ENCODE measurements around the gene BTD. TPM values are rescaled to one million over a fixed set of nuclear protein-coding genes. Genes with fewer than 3 reads are reported as not detected.
A peak's percentile ranks its signal among the peaks of the same experiment; 100 is the strongest.

Gene BTD
- total and polyA plus RNA-seq, 12 donors, result 9.9 to 148 (median 58.3) TPM

DNA sequence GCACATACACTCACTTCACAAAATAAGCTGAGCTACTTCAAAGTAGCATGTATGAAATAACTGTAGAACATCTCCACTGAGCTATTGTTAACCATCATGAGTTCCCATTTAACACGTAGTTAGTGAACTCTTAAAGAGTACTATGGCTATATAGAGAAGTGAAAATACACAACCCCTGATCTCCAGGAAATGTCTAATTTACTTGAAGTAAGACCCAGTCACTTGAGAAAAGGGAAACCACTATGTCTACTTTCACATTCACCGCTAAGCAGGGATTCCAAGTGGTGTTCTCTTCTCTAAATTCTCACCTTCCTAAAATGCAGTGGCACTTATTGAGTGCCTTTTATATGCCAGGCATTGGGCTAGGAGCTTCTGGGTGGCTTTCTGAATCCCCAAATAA, 45.0 kb upstream of the BTD start:
- TF ChIP-seq, protein P1, sequence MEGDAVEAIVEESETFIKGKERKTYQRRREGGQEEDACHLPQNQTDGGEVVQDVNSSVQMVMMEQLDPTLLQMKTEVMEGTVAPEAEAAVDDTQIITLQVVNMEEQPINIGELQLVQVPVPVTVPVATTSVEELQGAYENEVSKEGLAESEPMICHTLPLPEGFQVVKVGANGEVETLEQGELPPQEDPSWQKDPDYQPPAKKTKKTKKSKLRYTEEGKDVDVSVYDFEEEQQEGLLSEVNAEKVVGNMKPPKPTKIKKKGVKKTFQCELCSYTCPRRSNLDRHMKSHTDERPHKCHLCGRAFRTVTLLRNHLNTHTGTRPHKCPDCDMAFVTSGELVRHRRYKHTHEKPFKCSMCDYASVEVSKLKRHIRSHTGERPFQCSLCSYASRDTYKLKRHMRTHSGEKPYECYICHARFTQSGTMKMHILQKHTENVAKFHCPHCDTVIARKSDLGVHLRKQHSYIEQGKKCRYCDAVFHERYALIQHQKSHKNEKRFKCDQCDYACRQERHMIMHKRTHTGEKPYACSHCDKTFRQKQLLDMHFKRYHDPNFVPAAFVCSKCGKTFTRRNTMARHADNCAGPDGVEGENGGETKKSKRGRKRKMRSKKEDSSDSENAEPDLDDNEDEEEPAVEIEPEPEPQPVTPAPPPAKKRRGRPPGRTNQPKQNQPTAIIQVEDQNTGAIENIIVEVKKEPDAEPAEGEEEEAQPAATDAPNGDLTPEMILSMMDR (IDR thresholded peaks at IDR 0.05), result no peak
- TF ChIP-seq POLR2A (IDR thresholded peaks at IDR 0.05), result no peak
- DNase-seq, result no peak
- H3K9me3 ChIP-seq (replicated peaks in 1 of 3), result no peaks in the 10 kb centered on the region
- WGBS, 4 donors, result 67 to 74% (median 71%) methylated on average over 2 of the region's 2 CpGs
- H3K27me3 ChIP-seq, result no peaks in the 10 kb centered on the region
- no peak overlapping the region for H3K4me3 ChIP-seq
- peak overlapping the region in 2 of 5 donors; percentile 3 to 47 for H3K27ac ChIP-seq
- intact Hi-C loops (cut with DNase I), result loop anchor here (5.0 to 10.0 kb wide), 3 partner anchors 122 to 352 kb away; partner anchors contain the start of gene CAPN7 (in 1 of the 2)
- H3K36me3 ChIP-seq (replicated peaks in 1 of 2), result peaks cover 0 to 18% of the 10 kb centered on the region in 2 donors
- peaks cover 0 to 13% of the 10 kb centered on the region in 2 donors for H3K4me1 ChIP-seq (replicated peaks in 1 of 2)

DNA sequence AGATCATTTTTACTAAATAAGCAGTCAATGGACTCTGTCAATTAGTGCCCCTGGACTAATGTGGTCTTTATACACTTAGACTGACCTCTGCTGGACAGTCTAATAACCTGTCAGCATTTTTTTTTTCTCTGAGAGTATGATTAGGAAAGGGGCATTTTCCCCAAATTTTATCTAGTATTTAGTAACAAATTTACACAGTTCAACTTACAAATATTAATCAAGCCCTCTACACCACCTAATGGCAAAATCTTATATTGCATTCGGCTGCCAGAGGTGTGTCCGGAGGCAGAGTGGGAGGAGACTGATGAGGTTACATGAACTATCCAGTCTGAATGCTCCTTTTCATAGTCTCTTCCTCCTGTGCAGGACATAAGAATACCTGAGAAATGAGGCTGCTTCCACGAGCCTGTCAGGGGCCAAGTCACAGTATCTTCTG, 44.0 kb upstream of the BTD start:
- 0 to 5% (median 1%) methylated on average over 3 of the region's 3 CpGs for WGBS, 4 donors
- TF ChIP-seq POLR2A (IDR thresholded peaks at IDR 0.05), result no peak
- TF ChIP-seq, protein P1 (IDR thresholded peaks at IDR 0.05), result peak; percentile 45 to 79 (median 64)
- no peaks in the 10 kb centered on the region for H3K27me3 ChIP-seq
- no peak overlapping the region for H3K4me3 ChIP-seq
- intact Hi-C loops (cut with DNase I), result loop anchor here (5.0 to 10.0 kb wide), 3 partner anchors 123 to 353 kb away; partner anchors contain the start of gene CAPN7 (in 1 of the 2)
- H3K4me1 ChIP-seq (replicated peaks in 1 of 2), result peaks cover 0 to 13% of the 10 kb centered on the region in 2 donors
- DNase-seq, result peak; percentile 54 to 84 (median 70)
- H3K27ac ChIP-seq, result peak overlapping the region in 1 of 5 donors; percentile 1
- no peaks in the 10 kb centered on the region for H3K9me3 ChIP-seq (replicated peaks in 1 of 3)
- peaks cover 0 to 28% of the 10 kb centered on the region in 2 donors for H3K36me3 ChIP-seq (replicated peaks in 1 of 2)

DNA sequence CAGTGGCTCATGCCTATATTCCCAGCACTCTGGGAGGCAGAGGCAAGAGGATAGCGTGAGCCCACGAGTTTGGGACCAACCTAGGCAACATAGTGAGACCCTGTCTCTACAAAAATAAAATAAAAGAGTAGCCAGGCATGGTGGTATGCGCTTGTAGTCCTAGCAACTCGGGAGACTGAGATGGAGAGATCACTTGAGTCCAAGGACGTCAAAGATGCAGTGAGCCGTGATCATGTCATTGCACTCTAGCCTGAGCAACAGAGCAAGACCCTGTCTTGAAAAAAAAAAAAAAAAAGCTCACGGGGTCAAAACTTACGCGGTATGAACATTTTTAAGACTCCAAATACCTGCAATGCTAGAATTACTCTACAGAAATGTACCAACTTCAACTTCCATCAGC, 43.0 kb upstream of the BTD start:
- Histone ChIP-seq H3K4me1 (replicated peaks in 1 of 2) (peaks cover 0 to 22% of the 10 kb centered on the region in 2 donors), H3K36me3 (replicated peaks in 1 of 2) (peaks cover 0 to 36% of the 10 kb centered on the region in 2 donors), H3K27ac (no peak overlapping the region), H3K27me3 (no peaks in the 10 kb centered on the region), H3K4me3 (no peak overlapping the region), H3K9me3 (replicated peaks in 1 of 3) (no peaks in the 10 kb centered on the region)
- intact Hi-C loops (cut with DNase I), result loop anchor here (5.0 to 10.0 kb wide), 3 partner anchors 124 to 354 kb away; partner anchors contain the start of gene CAPN7 (in 1 of the 2)
- DNase-seq, result no peak
- 76 to 91% (median 86%) methylated on average over 9 of the region's 9 CpGs for WGBS, 4 donors
- TF ChIP-seq, protein P1 (IDR thresholded peaks at IDR 0.05), result no peak
- no peak for TF ChIP-seq POLR2A (IDR thresholded peaks at IDR 0.05)

DNA sequence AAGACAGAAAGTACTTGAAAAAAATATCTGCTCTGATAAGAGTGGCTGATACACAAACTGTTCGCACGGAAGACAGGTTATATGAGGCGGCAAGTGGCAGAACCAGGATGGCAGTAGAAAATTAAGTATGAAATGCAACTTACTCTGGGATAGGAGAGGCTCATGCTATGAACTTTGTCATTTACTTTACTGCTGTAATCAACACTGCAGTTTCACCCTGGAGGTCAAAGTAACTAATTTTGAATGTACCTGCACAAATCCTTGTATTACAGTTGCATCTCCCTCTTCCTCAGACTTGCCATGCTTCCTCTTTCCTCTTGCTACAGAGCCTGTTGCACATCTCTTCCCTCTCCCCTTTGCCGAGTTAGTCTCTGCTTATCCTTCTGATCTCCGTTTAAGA, 39.0 kb upstream of the BTD start:
- no peak for DNase-seq
- TF ChIP-seq POLR2A (IDR thresholded peaks at IDR 0.05), result no peak
- TF ChIP-seq, protein P1 (IDR thresholded peaks at IDR 0.05), result no peak
- Histone ChIP-seq H3K36me3 (replicated peaks in 1 of 2) (peaks cover 0 to 64% of the 10 kb centered on the region in 2 donors), H3K4me1 (replicated peaks in 1 of 2) (peaks cover 0 to 19% of the 10 kb centered on the region in 2 donors), H3K27ac (peak overlapping the region in 2 of 5 donors; percentile 54 to 62), H3K4me3 (no peak overlapping the region), H3K27me3 (no peaks in the 10 kb centered on the region), H3K9me3 (replicated peaks in 1 of 3) (no peaks in the 10 kb centered on the region)
- 85 to 93% (median 93%) methylated on average over 5 of the region's 5 CpGs for WGBS, 4 donors
- intact Hi-C loops (cut with DNase I), result no loop called here

All from adrenal gland (tissue), 12 donors.